Upper lobe of left lung (tissue), 6 donors: ENCODE results near the gene SARS2. TPM values are rescaled to one million over a fixed set of nuclear protein-coding genes. Genes with fewer than 3 reads are reported as not detected.
"Not testable (repeated sequence)": the region's sequence is repeated elsewhere in the genome, so short reads cannot be mapped to it uniquely, and the experiment has no call there.

ENCODE experiments used
- ATAC-seq, 2 donors: fragments of 200-7000 bp; cut with Tn5 transposase; one replicate each; pipeline ENCODE4 v1.9.1; 2022; ENCODE audit warnings: mild to moderate bottlenecking in 2 of 2, moderate library complexity in 2 of 2; ENCODE audit not compliant: low FRiP score in 2 of 2
- DNase-seq, 2 donors: peaks; one replicate each; pipeline ENCODE4 v3.0.0-alpha.2; 2019 to 2020
- H3K27ac ChIP-seq, 4 donors: fragments of 200-600 bp; sonication (generic); one replicate each; pipeline ENCODE4 v1.5.1; 2016 to 2019
- H3K27me3 ChIP-seq, 4 donors: fragments of 200-600 bp; sonication (generic); one replicate each; pipeline ENCODE4 v1.5.1; 2017 to 2019
- H3K36me3 ChIP-seq, 4 donors: fragments of 200-600 bp; sonication (generic); one replicate each; pipeline ENCODE4 v1.5.1; 2016 to 2019
- H3K4me1 ChIP-seq, 4 donors: fragments of 200-600 bp; sonication (generic); one replicate each; pipeline ENCODE4 v1.5.1; 2018 to 2019
- H3K4me3 ChIP-seq, 4 donors: fragments of 200-600 bp; sonication (generic); one replicate each; pipeline ENCODE4 v1.5.1; 2017 to 2019; ENCODE audit warnings: mild to moderate bottlenecking in 2 of 4, moderate library complexity in 1 of 4
- H3K9me3 ChIP-seq, 4 donors: fragments of 200-600 bp; sonication (generic); one replicate each; pipeline ENCODE4 v1.5.1; 2018 to 2019
- CTCF ChIP-seq, 6 experiments: fragments of 450-650 bp in 4 of 6; fragments of 200-600 bp in 2 of 6; sonication (generic) in 2 of 6; IDR thresholded peaks; one replicate each; pipeline ENCODE4 v1.5.1; 2016 to 2019; ENCODE audit warnings: antibody characterized with exemption in 6 of 6
- EP300 ChIP-seq, 4 donors: sonication (generic); formaldehyde crosslinking; IDR thresholded peaks; one replicate each; pipeline ENCODE4 v1.5.1; 2017; ENCODE audit warnings: antibody characterized with exemption in 4 of 4, control low read depth in 2 of 4
- POLR2A ChIP-seq, 4 donors: fragments of 450-650 bp; IDR thresholded peaks; one replicate each; pipeline ENCODE4 v1.5.1; 2016 to 2017; ENCODE audit warnings: antibody characterized with exemption in 4 of 4, mild to moderate bottlenecking in 2 of 4
- POLR2AphosphoS5 ChIP-seq, 2 donors: sonication (generic); formaldehyde crosslinking; IDR thresholded peaks; one replicate each; pipeline ENCODE4 v1.5.1; 2017; ENCODE audit warnings: antibody characterized with exemption in 2 of 2
- WGBS, 2 donors: methylation state at CpG; one replicate each; pipeline ENCODE4 v1.1.5; 2017 to 2018; 5-methylcytosine and 5-hydroxymethylcytosine counted together
- total RNA-seq, 6 donors: library from RNA; depleted of rRNA in 4 of 6; stranded (reverse); fragments of >200 nt in 4 of 6; gene quantifications; one replicate each; pipeline versions ENCODE4 v1.1.0 to v1.2.1, GENCODE V29; 2016 to 2021
- donor health status: DM: no; HTN: no; CAD: no; lungs with moderate emphysema.
- donor health status: DM: no; HTN: yes; CAD: no; lungs with severe emphysema.

SARS2 gene
- total RNA-seq, 6 donors from 2014 or later, result 14.3 to 54.5 (median 23.0) TPM

- WGBS, 2 donors, result 98 to 100% methylated on average over 2 to 3 of the region's 3 CpGs
- no peak overlapping the region for H3K27ac ChIP-seq
- no peak for ATAC-seq
Measured at GRCh38 chr19:38945562-38946228, 15.1 kb upstream of the SARS2 start.

GRCh38 chr19:38944981-38945506, 14.5 kb upstream of the SARS2 start:
- H3K9me3 ChIP-seq, result no peaks in the 10 kb centered on the region
- H3K27ac ChIP-seq, result no peak overlapping the region
- no peak overlapping the region for H3K4me3 ChIP-seq
- no peaks in the 10 kb centered on the region for H3K27me3 ChIP-seq
- peaks cover 3 to 8% (median 6%) of the 10 kb centered on the region in 4 donors for H3K4me1 ChIP-seq
- ATAC-seq (no peak), DNase-seq (no peak)
- peaks cover 0 to 15% (median 0%) of the 10 kb centered on the region in 4 donors for H3K36me3 ChIP-seq
- TF ChIP-seq EP300 (IDR thresholded peaks at IDR 0.05) (no peak), CTCF (IDR thresholded peaks at IDR 0.05) (no peak), POLR2A (IDR thresholded peaks at IDR 0.05) (no peak), POLR2AphosphoS5 (IDR thresholded peaks at IDR 0.05) (no peak)
- WGBS, 2 donors, result 88 to 92% methylated on average over 11 to 12 of the region's 12 CpGs

More at GRCh38 chr19:38945562-38946228, 15.1 kb upstream of the SARS2 start:
- peaks cover 9 to 13% (median 10%) of the 10 kb centered on the region in 4 donors for H3K4me1 ChIP-seq
- H3K27me3 ChIP-seq, result no peaks in the 10 kb centered on the region
- peaks cover 0 to 15% (median 0%) of the 10 kb centered on the region in 4 donors for H3K36me3 ChIP-seq
- TF ChIP-seq EP300 (IDR thresholded peaks at IDR 0.05) (no peak), POLR2AphosphoS5 (IDR thresholded peaks at IDR 0.05) (no peak), CTCF (IDR thresholded peaks at IDR 0.05) (no peak), POLR2A (IDR thresholded peaks at IDR 0.05) (no peak)
- no peak for DNase-seq
- H3K4me3 ChIP-seq, result no peak overlapping the region
- H3K9me3 ChIP-seq, result no peaks in the 10 kb centered on the region

- no peak overlapping the region for H3K27ac ChIP-seq
- H3K9me3 ChIP-seq, result no peaks in the 10 kb centered on the region
- 81% methylated on average over 20 of the region's 20 CpGs for WGBS, 2 donors
- H3K36me3 ChIP-seq, result peaks cover 0 to 15% (median 0%) of the 10 kb centered on the region in 4 donors
- TF ChIP-seq CTCF (IDR thresholded peaks at IDR 0.05) (no peak), EP300 (IDR thresholded peaks at IDR 0.05) (no peak), POLR2A (IDR thresholded peaks at IDR 0.05) (no peak), POLR2AphosphoS5 (IDR thresholded peaks at IDR 0.05) (no peak)
- H3K27me3 ChIP-seq, result no peaks in the 10 kb centered on the region
- no peak overlapping the region for H3K4me3 ChIP-seq
- ATAC-seq, result peak in 1 of 2 donors; percentile 34
- no peak for DNase-seq
- no peaks in the 10 kb centered on the region for H3K4me1 ChIP-seq
Measured at GRCh38 chr19:38942471-38943181, 12.1 kb upstream of the SARS2 start.

- H3K9me3 ChIP-seq, result no peaks in the 10 kb centered on the region
Measured at GRCh38 chr19:38941979-38942378, 11.4 kb upstream of the SARS2 start.

GRCh38 chr19:38941466-38941865, 10.9 kb upstream of the SARS2 start:
- DNase-seq, H3K27ac ChIP-seq, ATAC-seq, H3K9me3 ChIP-seq, H3K27me3 ChIP-seq, H3K4me3 ChIP-seq, H3K4me1 ChIP-seq: not testable (repeated sequence)
- 77 to 80% methylated on average over 5 of the region's 5 CpGs for WGBS, 2 donors
- peaks cover 0 to 12% (median 0%) of the 10 kb centered on the region in 4 donors for H3K36me3 ChIP-seq

More at GRCh38 chr19:38941979-38942378, 11.4 kb upstream of the SARS2 start:
- H3K36me3 ChIP-seq, result peaks cover 0 to 15% (median 0%) of the 10 kb centered on the region in 4 donors
- no peaks in the 10 kb centered on the region for H3K4me1 ChIP-seq
- WGBS, 2 donors, result 87 to 100% methylated on average over 2 of the region's 2 CpGs
- no peak overlapping the region for H3K27ac ChIP-seq
- TF ChIP-seq EP300 (IDR thresholded peaks at IDR 0.05) (no peak), POLR2A (IDR thresholded peaks at IDR 0.05) (no peak), POLR2AphosphoS5 (IDR thresholded peaks at IDR 0.05) (no peak)
- ATAC-seq, result no peak
- no peak for DNase-seq
- H3K4me3 ChIP-seq, result no peak overlapping the region
- H3K27me3 ChIP-seq, result no peaks in the 10 kb centered on the region
